GM23248 (cell line): ENCODE results near the gene PPP1R9B. TPM values are rescaled to one million over a fixed set of nuclear protein-coding genes. Genes with fewer than 3 reads are reported as not detected.
A peak's percentile ranks its signal among the peaks of the same experiment; 100 is the strongest.

Experiments used
- DNase-seq: peaks from one replicate; pipeline ENCODE4 v3.0.0-alpha.2; 2015
- H2AFZ ChIP-seq: fragments of 200-600 bp; sonication (generic); 2 replicates; pipeline ENCODE4 v1.6.1; 2016; ENCODE audit warnings: antibody characterized with exemption
- H3F3A ChIP-seq: fragments of 200-600 bp; sonication (generic); 2 replicates; pipeline ENCODE4 v1.6.1; 2016; ENCODE audit warnings: mild to moderate bottlenecking, antibody characterized with exemption, mixed run types; ENCODE audit not compliant: insufficient read depth
- H3K27ac ChIP-seq: fragments of 200-600 bp; sonication (generic); 2 replicates; pipeline ENCODE4 v1.5.1; 2016; ENCODE audit warnings: mild to moderate bottlenecking
- H3K27me3 ChIP-seq: fragments of 200-600 bp; sonication (generic); replicated peaks from 2 replicates; pipeline ENCODE4 v1.6.1; 2016; ENCODE audit warnings: mild to moderate bottlenecking; ENCODE audit not compliant: insufficient read depth
- H3K36me3 ChIP-seq: fragments of 200-600 bp; sonication (generic); 2 replicates; pipeline ENCODE4 v1.6.1; 2016; ENCODE audit warnings: low read depth, mild to moderate bottlenecking
- H3K4me1 ChIP-seq: fragments of 200-600 bp; sonication (generic); 2 replicates; pipeline ENCODE4 v1.6.1; 2016; ENCODE audit warnings: mild to moderate bottlenecking; ENCODE audit not compliant: insufficient read depth
- H3K4me2 ChIP-seq: fragments of 200-600 bp; sonication (generic); one replicate; pipeline ENCODE4 v1.6.1; 2016; ENCODE audit warnings: mild to moderate bottlenecking; ENCODE audit not compliant: unreplicated experiment
- H3K4me3 ChIP-seq: fragments of 200-600 bp; sonication (generic); 2 replicates; pipeline ENCODE4 v1.5.1; 2016; ENCODE audit warnings: mild to moderate bottlenecking
- H3K79me2 ChIP-seq: fragments of 200-600 bp; sonication (generic); 2 replicates; pipeline ENCODE4 v1.6.1; 2016; ENCODE audit warnings: mild to moderate bottlenecking; ENCODE audit not compliant: insufficient read depth
- H3K9ac ChIP-seq: fragments of 200-600 bp; sonication (generic); 2 replicates; pipeline ENCODE4 v1.6.1; 2016; ENCODE audit warnings: mild to moderate bottlenecking
- H3K9me2 ChIP-seq: fragments of 200-600 bp; sonication (generic); 2 replicates; pipeline ENCODE4 v1.6.1; 2016; ENCODE audit warnings: mixed run types, mild to moderate bottlenecking, moderate library complexity; ENCODE audit not compliant: insufficient read depth
- H3K9me3 ChIP-seq: fragments of 200-600 bp; sonication (generic); one replicate; pipeline ENCODE4 v1.6.1; 2017; ENCODE audit warnings: low read depth
- H4K20me1 ChIP-seq: fragments of 200-600 bp; sonication (generic); 2 replicates; pipeline ENCODE4 v1.6.0; 2016; ENCODE audit not compliant: insufficient read depth
- EZH2 ChIP-seq: fragments of 200-600 bp; sonication (generic); IDR thresholded peaks from 2 replicates; pipeline ENCODE4 v1.6.1; 2018; ENCODE audit warnings: antibody characterized with exemption, mild to moderate bottlenecking; ENCODE audit not compliant: insufficient read depth, poor library complexity, severe bottlenecking
- EZH2phosphoT487 ChIP-seq: fragments of 200-600 bp; sonication (generic); IDR thresholded peaks from 2 replicates; pipeline ENCODE4 v1.6.1; 2018; ENCODE audit warnings: antibody characterized with exemption, moderate library complexity, mild to moderate bottlenecking, low read depth; ENCODE audit not compliant: insufficient read depth
- WGBS, 2 experiments: methylation state at CpG; one replicate each; pipeline ENCODE4 v1.1.6; 2015 to 2017; ENCODE audit warnings: low lambda C conversion rate in 2 of 2, low coverage in 1 of 2; ENCODE audit errors: missing lambda C conversion rate in 2 of 2; 5-methylcytosine and 5-hydroxymethylcytosine counted together
- in situ Hi-C: fragments of 300-500 bp; cut with MboI; formaldehyde crosslinking; loops from 2 replicates; pipeline ENCODE4 v1.15.0; 2020
- polyA plus RNA-seq: library from polyadenylated mRNA; unstranded; fragments of >200 nt; fragmentation: Nextera tagmentation; extraction: Ambion mirVana; gene quantifications from 2 replicates; pipeline ENCODE4 v1.2.1, GENCODE V29; 2016
- total RNA-seq: library from RNA; depleted of rRNA; stranded (reverse); fragments of >200 nt; shearing (Covaris generic); gene quantifications from 2 replicates; pipeline ENCODE4 v1.2.3, GENCODE V29; 2014

The PPP1R9B gene
- total and polyA plus RNA-seq, 2 experiments from 2014 or later: 2.3 to 69.4 TPM

GRCh38 chr17:50095626-50096037 lies 54.8 kb downstream of the PPP1R9B start:
- TF ChIP-seq EZH2: no peak
- TF ChIP-seq EZH2phosphoT487: no peak
- Histone ChIP-seq H3K9me2 (no peaks in the 10 kb centered on the region), H3F3A (peaks cover 58% of the 10 kb centered on the region), H2AFZ (peak overlapping the region; percentile 86), H3K4me1 (peaks cover 11% of the 10 kb centered on the region), H3K9me3 (no peaks in the 10 kb centered on the region), H3K4me3 (peak overlapping the region; percentile 86), H3K9ac (peak overlapping the region; percentile 87), H3K27ac (no peak overlapping the region), H4K20me1 (no peaks in the 10 kb centered on the region), H3K79me2 (peaks cover 7% of the 10 kb centered on the region; the same call in 1 of the 2 replicates), H3K36me3 (0 out of 2 replicates have a peak, but pooled peaks cover 13% of the 10 kb centered on the region), H3K4me2 (peak overlapping the region; percentile 93), H3K27me3 (no peaks in the 10 kb centered on the region)
- peak; percentile 35 for DNase-seq
- in situ Hi-C loops: loop anchor here (10.0 kb wide), 1 partner anchor 199 kb away; no protein-coding TSS in a partner anchor
- WGBS, 2 experiments: 0 to 1% methylated on average over 10 to 12 of the region's 12 CpGs

- peak within 1 kb of the TSS; percentile 93 for H3K4me2 ChIP-seq
- WGBS, 2 experiments: 1% methylated on average over 47 to 61 of the region's 68 CpGs
- peaks cover 4% of the 10 kb centered on the region; the same call in 1 of the 2 replicates for H3K4me1 ChIP-seq
- peaks cover 7% of the 10 kb centered on the region; the same call in 1 of the 2 replicates for H3K79me2 ChIP-seq
- peak; percentile 98 for DNase-seq
- H3K9me3 ChIP-seq: no peaks in the 10 kb centered on the region
- H3K4me3 ChIP-seq: peak within 1 kb of the TSS; percentile 86
- H3K9ac ChIP-seq: peak within 1 kb of the TSS; percentile 87
- no peaks in the 10 kb centered on the region for H3K9me2 ChIP-seq
- peak within 1 kb of the TSS; percentile 86 for H2AFZ ChIP-seq
- H3F3A ChIP-seq: peaks cover 57% of the 10 kb centered on the region
- H3K27me3 ChIP-seq: no peaks in the 10 kb centered on the region
- H4K20me1 ChIP-seq: no peaks in the 10 kb centered on the region
- peak within 1 kb of the TSS; percentile 36 for H3K27ac ChIP-seq
- TF ChIP-seq EZH2phosphoT487 (no peak), EZH2 (no peak)
- H3K36me3 ChIP-seq: 0 out of 2 replicates have a peak, but pooled peaks cover 13% of the 10 kb centered on the region
- in situ Hi-C loops: loop anchor here (10.0 kb wide), 1 partner anchor 200 kb away; no protein-coding TSS in a partner anchor
Measured at GRCh38 chr17:50094753-50095619, 55.5 kb downstream of the PPP1R9B start, which contains the start of gene PDK2. Gene PDK2, plus strand, starts transcription at chr17:50095351. Its CDS starts 85 bp downstream, at chr17:50095436.

GRCh38 chr17:50094243-50094752 lies 56.2 kb downstream of the PPP1R9B start:
- no peaks in the 10 kb centered on the region for H3K27me3 ChIP-seq
- in situ Hi-C loops: loop anchor here (10.0 kb wide), 1 partner anchor 201 kb away; no protein-coding TSS in a partner anchor

GRCh38 chr17:50093807-50094206 lies 56.7 kb downstream of the PPP1R9B start:
- WGBS, 2 experiments: 20 to 39% methylated on average over 3 of the region's 3 CpGs
- Histone ChIP-seq H3K4me2 (peak overlapping the region; percentile 93), H3K79me2 (peaks cover 7% of the 10 kb centered on the region; the same call in 1 of the 2 replicates), H3K9me3 (no peaks in the 10 kb centered on the region), H2AFZ (peak overlapping the region; percentile 86), H3K9me2 (no peaks in the 10 kb centered on the region), H3K4me1 (no peaks in the 10 kb centered on the region), H3K4me3 (0 out of 2 replicates have a peak overlapping the region, but pooled peaks have one; percentile 86), H4K20me1 (no peaks in the 10 kb centered on the region), H3K27ac (peak overlapping the region; percentile 10), H3K9ac (no peak overlapping the region), H3F3A (peaks cover 47% of the 10 kb centered on the region), H3K36me3 (peaks cover 24% of the 10 kb centered on the region; the same call in 1 of the 2 replicates), H3K27me3 (no peaks in the 10 kb centered on the region)
- in situ Hi-C loops: loop anchor here (10.0 kb wide), 1 partner anchor 201 kb away; no protein-coding TSS in a partner anchor
- TF ChIP-seq EZH2phosphoT487 (no peak), EZH2 (no peak)
- DNase-seq: no peak

More at GRCh38 chr17:50094243-50094752, 56.2 kb downstream of the PPP1R9B start:
- H3F3A ChIP-seq: peaks cover 50% of the 10 kb centered on the region
- H3K9ac ChIP-seq: peak overlapping the region; percentile 62
- H3K4me3 ChIP-seq: peak overlapping the region; percentile 86
- no peaks in the 10 kb centered on the region for H3K4me1 ChIP-seq
- 1 to 2% methylated on average over 21 of the region's 21 CpGs for WGBS, 2 experiments
- peak; percentile 91 for DNase-seq
- H3K79me2 ChIP-seq: peaks cover 7% of the 10 kb centered on the region; the same call in 1 of the 2 replicates
- H3K4me2 ChIP-seq: peak overlapping the region; percentile 93
- TF ChIP-seq EZH2 (no peak), EZH2phosphoT487 (no peak)
- H2AFZ ChIP-seq: peak overlapping the region; percentile 86
- H3K36me3 ChIP-seq: peaks cover 19% of the 10 kb centered on the region; the same call in 1 of the 2 replicates
- no peaks in the 10 kb centered on the region for H3K9me2 ChIP-seq
- peak overlapping the region; percentile 36 for H3K27ac ChIP-seq
- H4K20me1 ChIP-seq: no peaks in the 10 kb centered on the region
- H3K9me3 ChIP-seq: no peaks in the 10 kb centered on the region
